HG03469 (cell line): Measurements from ENCODE around the gene GNL3.
"Not testable (repeated sequence)": the region's sequence is repeated elsewhere in the genome, so short reads cannot be mapped to it uniquely, and the experiment has no call there.

ENCODE experiments used
- ATAC-seq: cut with Tn5 transposase; IDR thresholded peaks from one replicate; pipeline ENCODE4 v1.9.1; 2021; ENCODE audit warnings: mild to moderate bottlenecking, moderate library complexity, moderate number of reproducible peaks; ENCODE audit not compliant: unreplicated experiment

GNL3 gene

GRCh38 chr3:52685709-52686691 lies at the start of gene GNL3, which contains the start of gene PBRM1:
Gene GNL3, plus strand, starts transcription at chr3:52686032. Its CDS starts 61 bp downstream, at chr3:52686093.
Gene PBRM1, minus strand, starts transcription at chr3:52685913.
- peak; percentile 62 for ATAC-seq

GRCh38 chr3:52636673-52637072 lies 49.2 kb upstream of the GNL3 start:
- no peak for ATAC-seq

DNA sequence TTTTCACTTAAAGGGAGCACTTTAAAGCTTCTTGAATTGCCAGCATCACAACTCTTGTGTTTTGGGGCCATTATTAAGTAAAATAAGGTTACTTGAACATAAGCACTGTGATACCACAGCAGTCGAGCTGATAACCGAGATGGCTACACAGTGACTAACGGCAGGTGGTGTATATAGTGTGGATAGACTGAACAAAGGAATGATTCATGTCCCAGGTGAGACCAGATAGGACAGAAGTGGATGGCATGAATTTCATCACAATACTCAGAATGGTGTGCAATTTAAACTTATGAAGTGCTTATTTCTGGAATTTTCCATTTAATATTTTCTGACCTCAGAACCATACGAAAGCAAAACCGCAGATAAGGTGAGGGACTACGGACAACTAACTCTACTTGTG lies 40.3 kb upstream of the GNL3 start:
- ATAC-seq: no peak

DNA sequence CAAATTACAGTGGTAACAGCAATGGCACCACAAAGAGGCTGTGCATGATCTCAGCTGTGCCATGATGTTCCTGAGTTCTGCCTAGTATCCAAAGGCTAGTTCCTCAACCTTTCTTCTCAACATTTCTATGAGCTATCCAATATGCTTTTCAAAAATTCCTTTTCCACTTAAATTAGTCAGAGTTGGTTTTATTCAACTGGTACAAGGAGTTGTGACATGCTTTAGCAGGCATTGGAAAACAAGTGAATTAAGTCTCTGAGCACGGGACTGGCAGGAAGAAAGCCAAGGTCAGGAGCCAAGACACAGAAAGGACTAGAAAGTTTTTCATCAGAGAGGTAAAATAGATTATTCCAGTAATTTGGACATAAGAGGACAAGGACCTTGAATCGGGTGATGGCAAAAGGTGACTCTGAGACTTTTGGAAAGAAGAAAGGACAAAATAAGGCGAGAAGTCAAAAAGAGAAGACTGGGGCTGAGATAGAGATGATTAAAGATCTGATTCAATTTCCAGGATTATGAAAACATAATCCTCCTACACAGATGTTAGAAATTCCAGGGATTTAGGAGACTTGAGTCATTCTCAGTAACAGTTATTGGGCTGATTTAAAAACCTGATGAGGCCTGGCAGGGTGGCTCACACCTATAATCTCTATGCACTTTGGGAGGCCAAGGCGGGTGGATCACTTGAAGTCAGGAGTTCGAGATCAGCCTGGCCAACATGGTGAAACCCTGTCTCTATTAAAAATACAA lies 36.2 kb upstream of the GNL3 start:
- ATAC-seq: no peak

GRCh38 chr3:52650439-52650838 lies 35.4 kb upstream of the GNL3 start:
- no peak for ATAC-seq

GRCh38 chr3:52651592-52651991 lies 34.2 kb upstream of the GNL3 start:
- no peak for ATAC-seq

- ATAC-seq: no peak
Measured at GRCh38 chr3:52655895-52656294, 29.9 kb upstream of the GNL3 start.

GRCh38 chr3:52660046-52660445 lies 25.8 kb upstream of the GNL3 start:
- no peak for ATAC-seq

GRCh38 chr3:52663098-52663497 lies 22.7 kb upstream of the GNL3 start:
- no peak for ATAC-seq

DNA sequence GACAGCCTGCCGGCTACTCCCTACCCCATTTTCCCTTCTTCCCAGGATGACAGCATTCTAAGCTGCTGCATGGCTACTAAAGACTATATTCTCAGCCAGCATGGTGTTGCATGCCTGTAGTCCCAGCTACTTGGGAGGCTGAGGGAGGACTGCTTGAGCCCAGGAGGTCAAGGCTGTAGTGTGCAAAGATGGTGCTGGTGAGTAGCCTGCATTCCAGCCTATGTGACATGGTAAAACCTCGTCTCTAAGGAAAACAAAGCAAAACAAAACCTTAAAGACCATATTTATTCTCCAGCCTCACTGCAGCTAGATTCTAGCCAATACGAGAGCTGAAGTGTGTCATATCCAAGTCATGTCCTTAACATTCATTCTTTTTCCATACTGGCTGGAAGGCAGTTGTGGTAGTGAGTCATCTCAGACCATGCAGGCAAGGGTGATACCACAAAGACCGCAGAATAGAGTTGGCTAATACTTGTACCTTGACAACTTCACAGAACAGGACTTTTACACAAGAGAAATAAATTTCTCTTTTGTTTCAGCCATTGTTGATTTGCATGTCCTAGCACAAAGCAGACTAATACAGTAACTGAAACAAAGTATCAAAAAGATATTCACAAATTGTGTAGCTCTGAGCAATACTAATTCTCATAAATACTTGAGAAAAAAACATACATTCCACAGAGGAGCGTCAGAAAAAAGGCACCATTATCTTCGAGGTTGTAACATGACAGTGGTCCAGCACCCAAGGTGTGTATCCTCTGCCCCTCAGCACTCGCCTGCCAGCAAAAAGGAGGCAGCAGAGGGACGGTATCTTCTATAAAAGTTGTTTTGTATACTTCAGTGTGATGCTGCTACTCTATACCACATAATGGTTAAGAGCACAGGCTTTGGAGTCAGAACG lies 15.0 kb upstream of the GNL3 start:
- peak; percentile 80 for ATAC-seq

- ATAC-seq: no peak
Measured at GRCh38 chr3:52671676-52672075, 14.2 kb upstream of the GNL3 start.

- not testable (repeated sequence) for ATAC-seq
Measured at GRCh38 chr3:52676201-52676600, 9.6 kb upstream of the GNL3 start.

GRCh38 chr3:52678265-52679198 lies 7.3 kb upstream of the GNL3 start:
- no peak for ATAC-seq

DNA sequence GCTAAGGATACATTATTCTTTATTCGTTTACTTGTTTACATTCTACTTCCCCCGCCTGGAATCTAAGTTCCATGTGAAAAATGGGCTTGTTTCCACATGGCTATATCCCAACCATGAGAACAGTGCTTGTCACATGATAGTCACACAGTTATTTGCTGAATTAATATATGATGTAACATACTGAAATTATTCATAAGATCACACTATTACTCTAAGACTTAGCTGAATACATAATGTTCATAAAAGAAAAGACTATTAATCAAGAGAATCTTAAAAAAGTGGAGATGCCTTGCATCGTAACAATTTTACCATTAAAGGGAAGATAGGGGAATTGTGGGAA lies 6.7 kb upstream of the GNL3 start:
- ATAC-seq: no peak

- no peak for ATAC-seq
Measured at GRCh38 chr3:52679811-52680210, 6.0 kb upstream of the GNL3 start.

DNA sequence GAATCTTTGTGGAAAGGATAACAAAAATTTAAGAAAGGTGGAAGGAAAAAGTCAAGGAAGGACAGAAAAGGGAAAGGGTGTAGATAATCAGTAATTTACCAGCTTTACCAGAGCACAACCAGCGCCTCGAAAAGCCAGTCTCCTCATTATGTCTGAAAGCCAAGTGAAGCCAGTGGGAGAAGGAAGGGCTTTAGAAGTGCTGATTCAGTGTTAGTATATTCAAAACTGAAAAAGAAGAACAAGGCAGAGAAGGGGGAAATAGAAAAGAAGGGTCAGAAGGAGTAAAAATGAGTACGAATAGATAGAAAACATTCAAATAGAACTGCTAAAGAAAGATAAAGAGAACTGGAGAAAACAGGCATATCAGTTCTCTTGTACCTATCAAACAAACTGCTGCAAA lies 4.2 kb upstream of the GNL3 start:
- ATAC-seq: no peak

GRCh38 chr3:52682016-52682415 lies 3.8 kb upstream of the GNL3 start:
- ATAC-seq: no peak

DNA sequence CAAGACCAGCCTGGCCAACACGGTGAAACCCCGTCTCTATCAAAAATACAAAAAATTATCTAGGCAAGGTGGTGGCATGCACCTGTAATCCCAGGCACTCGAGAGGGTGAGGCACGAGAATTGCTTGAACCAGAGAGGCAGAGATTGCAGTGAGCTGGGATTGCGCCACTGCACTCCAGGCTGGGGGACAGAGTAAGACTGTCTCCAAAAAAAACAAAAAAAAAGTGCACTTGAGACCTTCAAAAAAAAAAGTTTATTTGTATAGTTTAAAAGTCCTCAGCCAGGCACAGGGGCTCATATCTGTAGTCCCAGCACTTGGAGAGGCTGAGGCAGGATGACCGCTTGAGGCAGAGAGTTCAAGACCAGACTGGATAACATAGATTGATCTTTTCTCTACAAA lies 2.2 kb upstream of the GNL3 start:
- ATAC-seq: no peak

DNA sequence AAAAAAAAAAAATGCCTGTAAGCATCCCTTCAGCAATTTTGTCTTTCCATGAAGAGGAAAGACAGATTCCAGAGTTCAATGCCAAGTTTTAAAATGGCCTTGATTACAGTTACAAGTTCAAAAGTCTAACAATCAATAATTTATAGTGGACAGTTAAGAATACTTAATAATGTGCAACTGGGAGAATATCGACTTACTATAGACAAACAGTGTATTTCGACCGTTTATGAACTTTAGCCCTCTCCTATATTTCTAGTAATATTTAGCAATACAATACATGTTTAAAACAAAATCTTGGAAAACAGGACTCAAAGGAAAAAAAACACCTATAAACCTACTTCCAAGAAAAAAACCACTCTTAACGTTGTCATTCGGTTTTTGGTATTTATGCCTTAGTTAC lies 1.6 kb upstream of the GNL3 start:
- ATAC-seq: no peak

- peak; percentile 51 for ATAC-seq
Measured at GRCh38 chr3:52685285-52685708, 535 bp upstream of the GNL3 start.
